Fibroblast of villous mesenchyme (primary cell): ENCODE data around the gene DCAF6. TPM values are rescaled to one million over a fixed set of nuclear protein-coding genes. Genes with fewer than 3 reads are reported as not detected.

ENCODE experiments used
- DNase-seq: peaks from one replicate; pipeline ENCODE4 v3.0.0-alpha.2; 2010; ENCODE audit warnings: low read depth
- H3K4me3 ChIP-seq: 2 replicates; pipeline ENCODE4 v1.5.1; 2011; ENCODE audit warnings: low read depth, mild to moderate bottlenecking, low read length
- CTCF ChIP-seq: IDR thresholded peaks from 2 replicates; pipeline ENCODE4 v1.5.1; 2012; ENCODE audit warnings: low read depth, mild to moderate bottlenecking, low read length; ENCODE audit not compliant: insufficient read depth
- total RNA-seq: library from RNA; depleted of rRNA; stranded (reverse); fragments of >200 nt; gene quantifications from 2 replicates; pipeline ENCODE4 v1.2.3, GENCODE V29; 2012

DCAF6 gene
- total RNA-seq, 1 donor = 73.4 TPM

GRCh38 chr1:168099337-168099801 is 162.9 kb downstream of the DCAF6 start:
- H3K4me3 ChIP-seq = no peak overlapping the region
- no peak for TF ChIP-seq CTCF
- peak; percentile 12 for DNase-seq

- no peak overlapping the region for H3K4me3 ChIP-seq
- DNase-seq = no peak
- TF ChIP-seq CTCF = no peak
Measured at GRCh38 chr1:168100315-168101002, 164.0 kb downstream of the DCAF6 start.

- DNase-seq = no peak
- H3K4me3 ChIP-seq = no peak overlapping the region
- TF ChIP-seq CTCF = no peak
Measured at GRCh38 chr1:168101336-168101735, 164.9 kb downstream of the DCAF6 start.

GRCh38 chr1:168102487-168102886 is 166.0 kb downstream of the DCAF6 start:
- H3K4me3 ChIP-seq = no peak overlapping the region
- no peak for TF ChIP-seq CTCF
- DNase-seq = no peak

GRCh38 chr1:168104535-168104934 is 168.1 kb downstream of the DCAF6 start:
- no peak overlapping the region for H3K4me3 ChIP-seq
- DNase-seq = no peak
- no peak for TF ChIP-seq CTCF

GRCh38 chr1:168105846-168106245 is 169.4 kb downstream of the DCAF6 start:
- DNase-seq = no peak
- no peak overlapping the region for H3K4me3 ChIP-seq
- TF ChIP-seq CTCF = no peak

GRCh38 chr1:168106274-168106673 is 169.8 kb downstream of the DCAF6 start:
- H3K4me3 ChIP-seq = no peak overlapping the region
- DNase-seq = no peak
- TF ChIP-seq CTCF = no peak
